Measurements from ENCODE around the gene STEAP1B. TPM values are rescaled to one million over a fixed set of nuclear protein-coding genes. Genes with fewer than 3 reads are reported as not detected.

STEAP1B gene
- polyA plus RNA-seq, 2 donors: 0.18 to 0.63 TPM

DNA sequence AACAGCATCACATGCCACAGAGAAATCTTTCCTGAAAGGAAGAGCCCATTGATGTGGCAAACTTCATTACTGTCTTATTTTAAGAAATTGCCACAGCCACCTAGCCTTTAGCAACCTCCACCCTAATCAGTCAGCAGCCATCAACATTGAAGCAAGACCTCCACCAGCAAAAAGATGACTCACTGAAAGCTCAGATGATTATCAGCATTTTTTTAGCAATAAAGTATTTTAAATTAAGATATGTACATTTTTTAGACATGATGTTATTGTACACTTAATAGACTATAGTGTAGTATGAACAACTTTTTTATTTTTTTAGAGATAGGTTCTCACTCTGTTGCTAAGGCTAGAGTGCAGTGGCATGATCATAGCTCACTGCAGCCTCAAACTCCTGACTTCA is 14.8 kb downstream of the STEAP1B start:
- Histone ChIP-seq H3K27me3 (ENCODE audit: control insufficient read depth in 1 of 2, insufficient read depth in 2 of 2, low read length in 2 of 2) (no peaks in the 10 kb centered on the region), H3K9me3 (ENCODE audit: control insufficient read depth in 2 of 2, insufficient read depth in 1 of 2, low read depth in 1 of 2, low read length in 1 of 2) (no peaks in the 10 kb centered on the region), H3K36me3 (ENCODE audit: control insufficient read depth in 2 of 2, insufficient read depth in 2 of 2, low read length in 1 of 2) (no peaks in the 10 kb centered on the region), H3K4me1 (ENCODE audit: control insufficient read depth in 2 of 2, insufficient read depth in 2 of 2, low read length in 1 of 2) (peaks cover 0 to 2% of the 10 kb centered on the region in 2 donors), H3K27ac (ENCODE audit: low read depth in 2 of 2, low read length in 1 of 2) (no peak overlapping the region), H3K4me3 (ENCODE audit: low read depth in 1 of 2, low read length in 2 of 2) (no peak overlapping the region)

GRCh38 chr7:22482503-22482902 is 17.5 kb downstream of the STEAP1B start:
- H3K9me3 ChIP-seq (ENCODE audit: control insufficient read depth in 2 of 2, insufficient read depth in 1 of 2, low read depth in 1 of 2, low read length in 1 of 2): no peaks in the 10 kb centered on the region
- H3K27ac ChIP-seq (ENCODE audit: low read depth in 2 of 2, low read length in 1 of 2): no peak overlapping the region
- no peaks in the 10 kb centered on the region for H3K36me3 ChIP-seq (ENCODE audit: control insufficient read depth in 2 of 2, insufficient read depth in 2 of 2, low read length in 1 of 2)

DNA sequence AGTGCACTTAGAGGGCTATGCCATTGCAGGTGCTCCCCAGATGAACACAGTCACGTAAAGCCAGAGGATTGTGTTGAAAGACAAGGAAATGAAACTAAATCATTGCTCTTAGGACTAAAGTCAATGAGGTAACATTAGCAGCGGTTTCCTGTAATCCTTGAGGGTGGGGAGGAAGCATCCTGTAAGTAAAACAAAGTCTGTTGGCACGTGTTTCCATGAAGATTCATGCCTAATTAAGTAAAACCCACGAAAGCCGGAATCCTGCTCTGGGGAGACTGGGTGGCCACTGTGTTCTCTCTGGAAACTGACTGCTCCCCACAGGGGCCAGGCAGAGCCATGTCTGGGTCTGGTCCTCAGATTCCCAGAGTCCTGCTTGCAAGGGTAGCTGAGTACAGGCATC is 18.3 kb downstream of the STEAP1B start:
- WGBS, 2 donors: 50 to 65% methylated on average over 5 of the region's 5 CpGs
- Histone ChIP-seq H3K4me3 (ENCODE audit: low read depth in 1 of 2, low read length in 2 of 2) (no peak overlapping the region), H3K27me3 (ENCODE audit: control insufficient read depth in 1 of 2, insufficient read depth in 2 of 2, low read length in 2 of 2) (no peaks in the 10 kb centered on the region), H3K9me3 (ENCODE audit: control insufficient read depth in 2 of 2, insufficient read depth in 1 of 2, low read depth in 1 of 2, low read length in 1 of 2) (no peaks in the 10 kb centered on the region), H3K27ac (ENCODE audit: low read depth in 2 of 2, low read length in 1 of 2) (no peak overlapping the region), H3K36me3 (ENCODE audit: control insufficient read depth in 2 of 2, insufficient read depth in 2 of 2, low read length in 1 of 2) (no peaks in the 10 kb centered on the region), H3K4me1 (ENCODE audit: control insufficient read depth in 2 of 2, insufficient read depth in 2 of 2, low read length in 1 of 2) (peaks cover 0 to 2% of the 10 kb centered on the region in 2 donors)

More at GRCh38 chr7:22482503-22482902, 17.5 kb downstream of the STEAP1B start:
- WGBS, 2 donors: 63 to 65% methylated on average over 1 of the region's 1 CpG
- peaks cover 0 to 2% of the 10 kb centered on the region in 2 donors for H3K4me1 ChIP-seq (ENCODE audit: control insufficient read depth in 2 of 2, insufficient read depth in 2 of 2, low read length in 1 of 2)
- no peaks in the 10 kb centered on the region for H3K27me3 ChIP-seq (ENCODE audit: control insufficient read depth in 1 of 2, insufficient read depth in 2 of 2, low read length in 2 of 2)
- H3K4me3 ChIP-seq (ENCODE audit: low read depth in 1 of 2, low read length in 2 of 2): no peak overlapping the region

DNA sequence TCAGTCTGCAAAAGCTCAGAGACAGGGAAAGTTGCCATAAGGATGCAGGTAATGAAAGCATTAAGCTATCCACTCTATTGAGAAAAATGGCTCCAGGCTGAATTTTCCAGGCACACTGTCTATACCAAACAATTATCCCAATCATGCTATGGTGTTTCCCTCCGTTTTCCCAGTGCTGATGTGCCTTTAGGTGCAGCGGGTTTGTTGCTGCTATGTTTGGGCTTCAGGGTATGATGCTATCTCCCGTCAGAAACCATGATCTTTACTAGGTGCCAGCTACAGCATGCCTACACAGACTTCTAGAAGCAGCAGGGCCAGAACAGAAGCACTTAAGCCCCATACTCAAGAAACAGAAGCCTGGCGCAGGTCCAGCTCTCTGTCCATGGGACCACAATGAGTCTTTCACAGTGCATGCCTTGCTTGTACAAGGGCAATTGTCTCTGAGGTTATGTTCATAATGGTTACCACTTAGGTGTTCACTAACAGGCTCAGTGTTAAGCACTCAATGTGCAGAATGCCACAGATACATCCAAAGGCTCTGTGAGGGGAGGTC is 19.4 kb downstream of the STEAP1B start:
- Histone ChIP-seq H3K4me3 (ENCODE audit: low read depth in 1 of 2, low read length in 2 of 2) (no peak overlapping the region), H3K36me3 (ENCODE audit: control insufficient read depth in 2 of 2, insufficient read depth in 2 of 2, low read length in 1 of 2) (no peaks in the 10 kb centered on the region), H3K4me1 (ENCODE audit: control insufficient read depth in 2 of 2, insufficient read depth in 2 of 2, low read length in 1 of 2) (peaks cover 0 to 2% of the 10 kb centered on the region in 2 donors), H3K9me3 (ENCODE audit: control insufficient read depth in 2 of 2, insufficient read depth in 1 of 2, low read depth in 1 of 2, low read length in 1 of 2) (no peaks in the 10 kb centered on the region), H3K27me3 (ENCODE audit: control insufficient read depth in 1 of 2, insufficient read depth in 2 of 2, low read length in 2 of 2) (no peaks in the 10 kb centered on the region), H3K27ac (ENCODE audit: low read depth in 2 of 2, low read length in 1 of 2) (no peak overlapping the region)
- WGBS, 2 donors: 64 to 66% methylated on average over 4 of the region's 4 CpGs

- 69% methylated on average over 10 of the region's 10 CpGs for WGBS, 2 donors
- H3K9me3 ChIP-seq (ENCODE audit: control insufficient read depth in 2 of 2, insufficient read depth in 1 of 2, low read depth in 1 of 2, low read length in 1 of 2): no peaks in the 10 kb centered on the region
- peaks cover 0 to 2% of the 10 kb centered on the region in 2 donors for H3K4me1 ChIP-seq (ENCODE audit: control insufficient read depth in 2 of 2, insufficient read depth in 2 of 2, low read length in 1 of 2)
- H3K27me3 ChIP-seq (ENCODE audit: control insufficient read depth in 1 of 2, insufficient read depth in 2 of 2, low read length in 2 of 2): no peaks in the 10 kb centered on the region
- H3K27ac ChIP-seq (ENCODE audit: low read depth in 2 of 2, low read length in 1 of 2): no peak overlapping the region
- no peak overlapping the region for H3K4me3 ChIP-seq (ENCODE audit: low read depth in 1 of 2, low read length in 2 of 2)
- H3K36me3 ChIP-seq (ENCODE audit: control insufficient read depth in 2 of 2, insufficient read depth in 2 of 2, low read length in 1 of 2): no peaks in the 10 kb centered on the region
These were observed 22.0 kb downstream of the STEAP1B start for GRCh38 chr7:22477876-22478450.

DNA sequence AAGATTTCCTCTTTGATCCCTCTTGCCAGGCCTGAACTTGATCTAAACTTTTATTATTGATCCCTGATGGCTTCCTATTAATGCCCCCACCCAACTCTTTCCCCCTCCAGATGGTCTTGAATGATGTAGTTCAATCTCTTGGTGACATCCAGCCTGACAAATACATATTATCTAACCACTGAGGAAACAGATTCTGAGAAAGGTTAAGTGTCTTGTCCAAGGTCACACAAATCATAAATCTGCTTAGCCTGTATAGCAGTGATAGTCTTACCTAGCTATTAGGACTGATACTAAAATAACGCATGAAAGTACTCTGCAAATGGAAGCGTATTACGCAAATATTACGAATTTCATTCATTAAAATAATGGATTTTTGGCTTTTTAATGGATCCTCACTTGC is 22.7 kb downstream of the STEAP1B start:
- Histone ChIP-seq H3K27me3 (ENCODE audit: control insufficient read depth in 1 of 2, insufficient read depth in 2 of 2, low read length in 2 of 2) (no peaks in the 10 kb centered on the region), H3K4me3 (ENCODE audit: low read depth in 1 of 2, low read length in 2 of 2) (no peak overlapping the region), H3K9me3 (ENCODE audit: control insufficient read depth in 2 of 2, insufficient read depth in 1 of 2, low read depth in 1 of 2, low read length in 1 of 2) (no peaks in the 10 kb centered on the region), H3K4me1 (ENCODE audit: control insufficient read depth in 2 of 2, insufficient read depth in 2 of 2, low read length in 1 of 2) (no peaks in the 10 kb centered on the region), H3K27ac (ENCODE audit: low read depth in 2 of 2, low read length in 1 of 2) (no peak overlapping the region), H3K36me3 (ENCODE audit: control insufficient read depth in 2 of 2, insufficient read depth in 2 of 2, low read length in 1 of 2) (no peaks in the 10 kb centered on the region)
- 78 to 97% methylated on average over 4 of the region's 4 CpGs for WGBS, 2 donors

GRCh38 chr7:22476824-22477223 is 23.2 kb downstream of the STEAP1B start:
- Histone ChIP-seq H3K4me1 (ENCODE audit: control insufficient read depth in 2 of 2, insufficient read depth in 2 of 2, low read length in 1 of 2) (no peaks in the 10 kb centered on the region), H3K9me3 (ENCODE audit: control insufficient read depth in 2 of 2, insufficient read depth in 1 of 2, low read depth in 1 of 2, low read length in 1 of 2) (no peaks in the 10 kb centered on the region), H3K4me3 (ENCODE audit: low read depth in 1 of 2, low read length in 2 of 2) (no peak overlapping the region), H3K27ac (ENCODE audit: low read depth in 2 of 2, low read length in 1 of 2) (no peak overlapping the region), H3K36me3 (ENCODE audit: control insufficient read depth in 2 of 2, insufficient read depth in 2 of 2, low read length in 1 of 2) (no peaks in the 10 kb centered on the region), H3K27me3 (ENCODE audit: control insufficient read depth in 1 of 2, insufficient read depth in 2 of 2, low read length in 2 of 2) (no peaks in the 10 kb centered on the region)
- WGBS, 2 donors: 93 to 96% methylated on average over 6 of the region's 6 CpGs

- Histone ChIP-seq H3K4me1 (ENCODE audit: control insufficient read depth in 2 of 2, insufficient read depth in 2 of 2, low read length in 1 of 2) (no peaks in the 10 kb centered on the region), H3K4me3 (ENCODE audit: low read depth in 1 of 2, low read length in 2 of 2) (no peak overlapping the region), H3K9me3 (ENCODE audit: control insufficient read depth in 2 of 2, insufficient read depth in 1 of 2, low read depth in 1 of 2, low read length in 1 of 2) (no peaks in the 10 kb centered on the region), H3K27ac (ENCODE audit: low read depth in 2 of 2, low read length in 1 of 2) (no peak overlapping the region), H3K36me3 (ENCODE audit: control insufficient read depth in 2 of 2, insufficient read depth in 2 of 2, low read length in 1 of 2) (no peaks in the 10 kb centered on the region), H3K27me3 (ENCODE audit: control insufficient read depth in 1 of 2, insufficient read depth in 2 of 2, low read length in 2 of 2) (no peaks in the 10 kb centered on the region)
- 93 to 98% methylated on average over 2 of the region's 2 CpGs for WGBS, 2 donors
These were observed 25.3 kb downstream of the STEAP1B start for GRCh38 chr7:22474645-22475044.

DNA sequence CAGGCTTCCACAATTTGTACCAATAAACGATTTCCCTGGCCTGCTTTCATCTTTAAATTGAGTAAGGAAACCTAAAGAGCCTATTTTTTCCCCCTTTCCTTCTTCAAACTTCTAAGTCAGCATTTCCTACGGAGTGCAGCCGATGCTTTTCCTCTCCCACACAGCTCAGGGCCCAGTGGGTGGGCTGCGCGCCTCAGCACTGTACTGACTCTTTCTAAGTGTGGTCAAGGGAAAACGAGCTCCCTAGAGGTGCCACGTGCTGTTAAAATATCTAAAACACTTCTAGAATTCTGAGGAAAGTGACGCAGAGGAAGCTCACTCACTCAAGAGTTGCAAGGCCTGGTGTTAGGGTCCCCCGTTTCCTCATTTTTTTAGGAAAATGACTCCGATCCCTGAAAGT is 29.0 kb downstream of the STEAP1B start:
- no peak overlapping the region for H3K4me3 ChIP-seq (ENCODE audit: low read depth in 1 of 2, low read length in 2 of 2)
- H3K27me3 ChIP-seq (ENCODE audit: control insufficient read depth in 1 of 2, insufficient read depth in 2 of 2, low read length in 2 of 2): no peaks in the 10 kb centered on the region
- 82 to 83% methylated on average over 10 of the region's 10 CpGs for WGBS, 2 donors
- no peaks in the 10 kb centered on the region for H3K4me1 ChIP-seq (ENCODE audit: control insufficient read depth in 2 of 2, insufficient read depth in 2 of 2, low read length in 1 of 2)
- no peaks in the 10 kb centered on the region for H3K36me3 ChIP-seq (ENCODE audit: control insufficient read depth in 2 of 2, insufficient read depth in 2 of 2, low read length in 1 of 2)
- H3K27ac ChIP-seq (ENCODE audit: low read depth in 2 of 2, low read length in 1 of 2): no peak overlapping the region
- no peaks in the 10 kb centered on the region for H3K9me3 ChIP-seq (ENCODE audit: control insufficient read depth in 2 of 2, insufficient read depth in 1 of 2, low read depth in 1 of 2, low read length in 1 of 2)

Measured in esophagus (tissue), 2 donors.